ENCODE results near the gene LDAF1.

The LDAF1 gene

GRCh38 chr16:21217121-21217520 is 58.6 kb downstream of the LDAF1 start:
- no peak for DNase-seq (ENCODE audit: extremely low read depth, low read depth)
- no peak for TF ChIP-seq CTCF (IDR thresholded peaks at IDR 0.05; ENCODE audit: low read depth, low read length)

GRCh38 chr16:21218153-21218552 is 59.7 kb downstream of the LDAF1 start:
- TF ChIP-seq CTCF (IDR thresholded peaks at IDR 0.05; ENCODE audit: low read depth, low read length) = no peak
- no peak for DNase-seq (ENCODE audit: extremely low read depth, low read depth)

- DNase-seq (ENCODE audit: extremely low read depth, low read depth) = no peak
- no peak for TF ChIP-seq CTCF (IDR thresholded peaks at IDR 0.05; ENCODE audit: low read depth, low read length)
Measured at GRCh38 chr16:21219551-21219950, 61.1 kb downstream of the LDAF1 start.

GRCh38 chr16:21222495-21223337 is 64.2 kb downstream of the LDAF1 start:
- DNase-seq (ENCODE audit: extremely low read depth, low read depth) = no peak
- no peak for TF ChIP-seq CTCF (IDR thresholded peaks at IDR 0.05; ENCODE audit: low read depth, low read length)

GRCh38 chr16:21223787-21224186 is 65.3 kb downstream of the LDAF1 start:
- no peak for DNase-seq (ENCODE audit: extremely low read depth, low read depth)
- no peak for TF ChIP-seq CTCF (IDR thresholded peaks at IDR 0.05; ENCODE audit: low read depth, low read length)

- TF ChIP-seq CTCF (IDR thresholded peaks at IDR 0.05; ENCODE audit: low read depth, low read length) = no peak
- no peak for DNase-seq (ENCODE audit: extremely low read depth, low read depth)
Measured at GRCh38 chr16:21224800-21225199, 66.3 kb downstream of the LDAF1 start.

- no peak for DNase-seq (ENCODE audit: extremely low read depth, low read depth)
- no peak for TF ChIP-seq CTCF (IDR thresholded peaks at IDR 0.05; ENCODE audit: low read depth, low read length)
Measured at GRCh38 chr16:21226749-21227148, 68.3 kb downstream of the LDAF1 start.
